ENCODE measurements around the gene CPPED1.

DNA sequence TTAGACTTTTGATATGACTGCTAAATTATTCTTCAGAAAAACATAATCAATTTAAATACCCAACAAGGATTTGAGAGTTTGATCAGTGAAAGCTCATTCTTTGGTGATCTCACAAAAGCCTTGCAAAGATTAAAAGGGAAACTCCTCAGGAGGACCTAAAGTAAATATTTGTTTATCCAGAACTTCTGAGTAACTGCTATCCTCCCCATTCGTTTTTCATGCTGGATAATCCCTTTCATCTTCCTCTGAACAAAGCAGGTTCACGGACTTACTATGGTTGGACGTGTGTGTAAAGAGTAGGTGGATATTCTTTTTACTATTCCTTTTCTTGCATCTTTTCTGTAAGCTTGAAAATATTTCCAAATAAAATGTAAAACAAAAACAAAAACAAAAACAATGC, 124.7 kb downstream of the CPPED1 start:
- TF ChIP-seq CTCF (IDR thresholded peaks at IDR 0.05) (no peak), POLR2A (IDR thresholded peaks at IDR 0.05; ENCODE audit: low read depth) (no peak), EP300 (IDR thresholded peaks at IDR 0.05) (no peak)
